ENCODE results near the gene TAS2R60. TPM values are rescaled to one million over a fixed set of nuclear protein-coding genes. Genes with fewer than 3 reads are reported as not detected.

TAS2R60 gene
- total and polyA plus RNA-seq, 2 donors (not counting 3 experiments of a cell fraction or from before 2014, with no cell fraction given) = not detected

- no peaks in the 10 kb centered on the region for H3K9me3 ChIP-seq (replicated peaks; ENCODE audit: control insufficient read depth, insufficient read depth, low read length)
- BruUV-seq (replicated peaks) = no TSS peak
- no peaks in the 10 kb centered on the region for H3K27me3 ChIP-seq (ENCODE audit: control insufficient read depth in 2 of 2, insufficient read depth in 2 of 2, low read length in 2 of 2)
- H3K4me2 ChIP-seq (ENCODE audit: insufficient read depth, low read length) = no peak overlapping the region
- H3K36me3 ChIP-seq (ENCODE audit: control insufficient read depth in 2 of 2, extremely low read depth in 1 of 2, insufficient read depth in 2 of 2, low read length in 2 of 2) = no peaks in the 10 kb centered on the region
- no peaks in the 10 kb centered on the region for H4K20me1 ChIP-seq (replicated peaks; ENCODE audit: control insufficient read depth, extremely low read depth, insufficient read depth, low read length)
- H3K9me1 ChIP-seq (replicated peaks; ENCODE audit: control insufficient read depth, extremely low read depth, insufficient read depth, low read length) = no peaks in the 10 kb centered on the region
- DNase-seq (ENCODE audit: low read depth, low spot score) (no peak), FAIRE-seq (no peak)
- TF ChIP-seq JUN (IDR thresholded peaks at IDR 0.05; ENCODE audit: borderline replicate concordance, insufficient read depth, insufficient read length, low read depth) (no peak), FOS (IDR thresholded peaks at IDR 0.05; ENCODE audit: borderline replicate concordance, insufficient read depth, low read length) (no peak), GATA2 (IDR thresholded peaks at IDR 0.05; ENCODE audit: insufficient read depth, insufficient read length, low read depth, low read length) (no peak), POLR2AphosphoS5 (IDR thresholded peaks at IDR 0.05; ENCODE audit: insufficient read depth, low read depth, low read length) (no peak), EZH2 (IDR thresholded peaks at IDR 0.05; ENCODE audit: borderline replicate concordance, low read depth, low read length, severe bottlenecking) (no peak), POLR2A (IDR thresholded peaks at IDR 0.05; ENCODE audit: low read depth, low read length) (no peak), MYC (IDR thresholded peaks at IDR 0.05; ENCODE audit: low read depth, low read length) (no peak)
- TF ChIP-seq, protein P1, sequence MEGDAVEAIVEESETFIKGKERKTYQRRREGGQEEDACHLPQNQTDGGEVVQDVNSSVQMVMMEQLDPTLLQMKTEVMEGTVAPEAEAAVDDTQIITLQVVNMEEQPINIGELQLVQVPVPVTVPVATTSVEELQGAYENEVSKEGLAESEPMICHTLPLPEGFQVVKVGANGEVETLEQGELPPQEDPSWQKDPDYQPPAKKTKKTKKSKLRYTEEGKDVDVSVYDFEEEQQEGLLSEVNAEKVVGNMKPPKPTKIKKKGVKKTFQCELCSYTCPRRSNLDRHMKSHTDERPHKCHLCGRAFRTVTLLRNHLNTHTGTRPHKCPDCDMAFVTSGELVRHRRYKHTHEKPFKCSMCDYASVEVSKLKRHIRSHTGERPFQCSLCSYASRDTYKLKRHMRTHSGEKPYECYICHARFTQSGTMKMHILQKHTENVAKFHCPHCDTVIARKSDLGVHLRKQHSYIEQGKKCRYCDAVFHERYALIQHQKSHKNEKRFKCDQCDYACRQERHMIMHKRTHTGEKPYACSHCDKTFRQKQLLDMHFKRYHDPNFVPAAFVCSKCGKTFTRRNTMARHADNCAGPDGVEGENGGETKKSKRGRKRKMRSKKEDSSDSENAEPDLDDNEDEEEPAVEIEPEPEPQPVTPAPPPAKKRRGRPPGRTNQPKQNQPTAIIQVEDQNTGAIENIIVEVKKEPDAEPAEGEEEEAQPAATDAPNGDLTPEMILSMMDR (IDR thresholded peaks at IDR 0.05; ENCODE audit: extremely low read depth in 1 of 2, insufficient read depth in 1 of 2, low read depth in 1 of 2, low read length in 2 of 2) = no peak
- TF ChIP-seq, protein P2, sequence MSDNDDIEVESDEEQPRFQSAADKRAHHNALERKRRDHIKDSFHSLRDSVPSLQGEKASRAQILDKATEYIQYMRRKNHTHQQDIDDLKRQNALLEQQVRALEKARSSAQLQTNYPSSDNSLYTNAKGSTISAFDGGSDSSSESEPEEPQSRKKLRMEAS (IDR thresholded peaks at IDR 0.05; ENCODE audit: insufficient read depth, insufficient read length) = no peak
- dilution Hi-C loops (cut with MboI; ENCODE audit: extremely low pct_ligation_motif_present, low sequenced_read_pairs) = no loop called here
- no peak overlapping the region for H3K4me3 ChIP-seq (replicated peaks in 1 of 3; ENCODE audit: insufficient read depth in 1 of 3, low read depth in 1 of 3, low read length in 3 of 3)
- CTCF ChIA-PET = interaction anchor here (0.8 to 2.1 kb wide), 5 partner anchors 10 to 57 kb away, joined by 3 to 9 read pairs (median 4); no protein-coding TSS in a partner anchor
- POLR2A ChIA-PET = no interaction called here
- no peak overlapping the region for H3K27ac ChIP-seq (ENCODE audit: insufficient read depth, low read depth, low read length)
- intact Hi-C loops (cut with micrococcal nuclease) = no loop called here
- H3K4me1 ChIP-seq (ENCODE audit: control insufficient read depth, extremely low read depth, insufficient read depth, low read length) = no peaks in the 10 kb centered on the region
- H3K79me2 ChIP-seq (ENCODE audit: control insufficient read depth, insufficient read depth, low read length) = no peaks in the 10 kb centered on the region
- H2AFZ ChIP-seq (ENCODE audit: low read depth, low read length) = no peak overlapping the region
- H3K9ac ChIP-seq (replicated peaks; ENCODE audit: extremely low read depth, insufficient read depth, low read length) = no peak overlapping the region
These were observed 37.2 kb downstream of the TAS2R60 start for GRCh38 chr7:143480501-143480900.
